ENCODE measurements around the gene NHLH1.

NHLH1 gene

DNA sequence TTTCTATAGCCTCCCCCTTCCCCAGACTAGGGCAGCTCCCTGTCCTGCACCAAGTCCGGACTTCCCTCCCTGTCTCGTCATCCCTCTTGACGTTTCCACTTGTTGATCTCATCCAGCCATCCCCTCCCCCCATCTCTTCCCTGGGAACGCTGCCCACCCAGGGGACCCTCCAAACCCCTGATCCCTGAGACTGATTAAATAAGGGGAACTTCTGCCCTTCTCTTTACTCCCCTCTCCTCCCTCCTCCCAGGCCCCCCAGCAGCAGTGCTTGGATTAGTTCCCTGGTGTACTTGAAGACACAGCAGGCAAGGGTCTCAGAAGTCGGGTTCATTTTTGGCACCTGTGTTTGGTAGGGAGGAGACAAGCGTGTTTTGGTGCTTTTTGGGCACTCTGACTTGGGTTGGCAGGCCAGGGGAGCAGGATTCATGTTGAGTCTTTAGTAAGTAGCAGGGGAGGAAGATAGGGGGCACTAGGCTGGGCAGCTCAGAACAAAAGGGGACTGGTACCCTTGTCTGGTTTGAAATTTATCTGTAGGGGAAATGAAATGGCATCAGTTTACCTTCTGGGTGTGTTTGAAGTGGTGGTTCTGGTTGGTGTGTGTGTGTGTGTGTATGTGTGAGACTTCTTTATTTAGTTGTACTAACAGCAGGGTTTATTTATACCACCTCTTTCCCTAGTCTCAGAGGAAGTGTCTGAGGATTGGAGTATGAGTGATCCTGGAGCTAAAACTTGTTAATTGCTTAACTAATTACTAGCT, 44.6 kb downstream of the NHLH1 start:
- DNase-seq (ENCODE audit: low read depth) = no peak

GRCh38 chr1:160412028-160412362, 45.1 kb downstream of the NHLH1 start:
- DNase-seq (ENCODE audit: low read depth) = no peak

GRCh38 chr1:160413716-160414115, 46.8 kb downstream of the NHLH1 start:
- no peak for DNase-seq (ENCODE audit: low read depth)

DNA sequence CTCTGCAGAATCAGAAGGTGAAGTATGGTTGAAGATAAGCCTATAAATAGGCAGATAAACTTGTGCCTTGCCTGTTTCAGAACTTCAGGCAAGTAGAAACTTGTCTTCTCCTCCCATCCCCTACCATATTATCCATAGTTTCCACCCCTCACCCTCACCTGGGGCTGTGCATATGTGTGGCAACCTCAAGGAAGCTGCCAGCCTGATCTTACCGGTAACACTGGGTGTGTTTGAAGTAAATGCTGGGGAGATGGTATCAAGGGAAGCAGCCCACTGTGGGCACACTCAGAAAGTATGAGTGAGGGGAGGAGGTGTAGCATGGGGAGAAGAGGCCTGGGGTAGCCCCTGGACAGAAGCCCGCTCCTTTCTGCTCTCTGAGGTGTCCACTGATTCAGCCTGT, 48.0 kb downstream of the NHLH1 start:
- no peak for DNase-seq (ENCODE audit: low read depth)

DNA sequence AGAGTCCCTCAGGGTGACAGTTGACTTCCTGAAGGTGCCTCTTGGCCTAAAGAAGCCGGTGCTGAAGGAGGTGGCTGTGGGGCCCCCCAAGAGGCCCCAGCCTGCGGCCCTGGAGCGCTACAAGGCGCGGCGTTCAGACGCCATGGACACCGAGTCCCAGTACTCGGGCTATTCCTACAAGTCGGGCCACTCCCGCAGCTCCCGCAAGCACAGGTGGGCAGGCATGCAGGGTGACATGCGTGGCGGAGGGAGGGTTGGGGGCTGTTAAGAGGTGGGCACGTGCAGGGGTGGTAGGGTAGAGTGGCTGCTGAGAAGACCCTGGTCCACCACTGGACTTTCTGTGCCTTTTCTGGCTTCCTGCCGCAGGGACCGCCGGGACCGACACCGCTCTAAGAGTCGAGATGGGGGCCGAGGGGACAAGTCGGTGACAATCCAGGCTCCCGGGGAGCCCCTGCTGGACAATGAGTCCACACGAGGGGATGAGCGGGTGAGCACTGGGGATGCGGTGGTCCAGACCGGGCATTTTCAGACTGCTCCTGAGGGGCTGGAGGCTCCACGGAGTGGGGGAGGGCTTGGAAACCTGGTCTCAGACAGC, 48.9 kb downstream of the NHLH1 start:
- DNase-seq (ENCODE audit: low read depth) = no peak

DNA sequence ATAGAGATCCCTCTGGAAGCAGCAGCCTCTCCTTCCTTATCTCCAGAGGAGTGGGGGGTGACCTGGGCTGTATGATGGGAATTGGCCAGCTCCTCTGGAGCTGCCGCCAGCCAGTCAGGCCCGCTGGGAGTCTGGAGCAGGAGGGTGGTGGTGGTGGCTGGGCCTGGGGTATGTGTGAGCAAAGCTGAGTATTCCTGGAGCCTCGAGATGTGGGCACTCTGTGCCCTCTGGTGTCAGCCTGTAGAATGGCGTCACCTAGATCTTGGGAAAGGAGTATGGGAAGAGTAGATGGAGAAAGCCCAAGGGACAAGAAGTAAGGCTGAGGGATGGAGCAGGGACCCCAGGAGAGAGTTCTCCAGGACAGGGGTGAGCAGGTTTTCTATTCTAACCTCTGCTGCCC, 49.5 kb downstream of the NHLH1 start:
- DNase-seq (ENCODE audit: low read depth) = no peak

GRCh38 chr1:160418483-160418882, 51.6 kb downstream of the NHLH1 start:
- DNase-seq (ENCODE audit: low read depth) = no peak

- no peak for DNase-seq (ENCODE audit: low read depth)
Observed at GRCh38 chr1:160419150-160419837, 52.4 kb downstream of the NHLH1 start.

DNA sequence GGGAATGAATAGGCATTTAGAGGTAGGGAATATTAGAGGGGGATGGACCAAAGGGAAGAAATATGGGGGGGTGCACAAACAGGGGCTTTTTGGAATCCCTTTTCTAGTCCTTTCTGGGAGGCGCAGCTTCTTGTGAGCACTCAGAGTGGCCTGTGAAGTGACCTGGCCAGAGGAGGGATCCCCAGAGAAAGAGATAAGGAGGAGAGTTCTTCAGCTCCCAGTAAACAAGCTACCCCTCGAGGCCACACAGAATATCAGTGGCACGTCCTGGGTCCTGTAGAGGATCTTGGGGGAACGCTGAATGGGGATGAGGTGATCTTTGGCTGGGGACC, 52.9 kb downstream of the NHLH1 start:
- DNase-seq (ENCODE audit: low read depth) = no peak

DNA sequence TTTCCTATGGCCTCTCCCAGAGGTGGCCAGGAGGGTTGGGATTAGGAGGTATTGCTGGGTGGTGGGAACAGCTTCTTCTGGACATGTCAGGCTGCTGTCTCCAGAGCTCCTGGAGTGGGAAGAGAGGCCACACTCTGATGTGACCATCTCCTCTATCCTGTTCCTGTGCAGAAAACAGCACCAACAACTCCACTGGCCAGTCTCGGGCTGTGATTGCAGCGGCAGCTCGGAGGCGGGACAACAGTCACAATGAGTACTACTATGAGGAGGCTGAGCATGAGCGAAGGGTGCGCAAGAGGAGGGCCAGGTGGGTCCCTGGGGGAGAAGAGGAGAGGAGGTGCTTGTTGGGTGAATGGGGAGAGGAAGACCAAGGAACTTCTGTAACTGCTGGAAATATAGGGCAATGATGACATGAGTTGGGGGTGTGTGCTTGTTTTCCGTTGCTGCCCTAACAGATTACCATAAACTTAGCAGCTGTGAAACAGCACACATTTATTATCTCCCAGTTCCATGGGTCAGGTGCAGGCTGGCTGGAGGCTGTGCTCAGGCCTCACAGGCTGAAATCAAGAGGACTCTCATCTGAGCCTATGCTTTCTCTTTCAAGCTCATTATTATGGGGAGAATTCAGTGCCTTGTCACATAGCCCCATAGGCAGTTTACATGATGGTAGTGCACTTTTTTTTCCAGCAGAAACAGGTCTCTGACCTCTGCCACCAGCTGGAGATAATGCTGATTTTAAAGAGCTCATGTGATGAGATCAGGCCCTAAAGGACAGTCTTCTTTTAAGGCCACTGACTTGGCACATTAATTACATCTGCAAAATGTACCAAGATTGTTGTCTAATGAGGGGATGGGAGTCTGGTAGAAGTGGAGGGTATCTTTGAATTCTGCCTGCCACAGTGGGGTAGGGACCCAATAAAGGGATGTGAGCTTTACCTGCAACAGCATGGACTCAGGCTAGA, 54.3 kb downstream of the NHLH1 start:
- no peak for DNase-seq (ENCODE audit: low read depth)

DNA sequence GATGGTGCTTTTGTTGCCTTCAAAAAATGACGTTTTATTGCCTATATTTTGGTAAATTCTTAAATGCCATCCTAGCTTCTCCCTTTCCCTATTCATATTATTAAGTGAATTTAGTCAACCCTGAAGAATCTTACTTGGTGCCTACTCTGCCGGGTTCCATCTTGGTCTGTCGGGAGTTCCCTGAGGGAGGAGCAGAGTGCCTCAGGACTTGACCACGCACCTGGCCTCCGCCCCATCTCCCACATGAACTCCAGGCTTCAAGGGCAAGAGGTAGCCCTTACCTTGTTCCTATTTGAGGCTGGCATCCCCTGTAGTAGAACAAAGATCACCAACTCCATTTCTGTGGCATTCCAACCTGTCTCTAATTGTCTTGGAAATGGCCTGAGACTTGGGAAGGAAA, 55.0 kb downstream of the NHLH1 start:
- DNase-seq (ENCODE audit: low read depth) = no peak

Data from CMK (cell line).